Activated naive CD8-positive, alpha-beta T cell treated with anti-CD3 and anti-CD28 coated beads, Interleukin-2, amount 50 U/mL, for 16 hours (primary cell): ENCODE measurements around the gene CEP170B.

ENCODE experiments used
- DNase-seq: peaks from one replicate; pipeline ENCODE4 v3.0.0-alpha.2; 2020; ENCODE audit warnings: low read depth, low spot score

CEP170B gene

GRCh38 chr14:104867371-104868059 is 2.4 kb downstream of the CEP170B start:
- DNase-seq = no peak

GRCh38 chr14:104868060-104868740 is 3.1 kb downstream of the CEP170B start:
- DNase-seq = no peak

GRCh38 chr14:104868811-104869572 is 3.9 kb downstream of the CEP170B start:
- DNase-seq = no peak

GRCh38 chr14:104869669-104870367 is 4.8 kb downstream of the CEP170B start:
- no peak for DNase-seq

- peak; percentile 21 for DNase-seq
Observed at GRCh38 chr14:104870368-104871144, 5.5 kb downstream of the CEP170B start.

- no peak for DNase-seq
Observed at GRCh38 chr14:104871145-104871655, 6.1 kb downstream of the CEP170B start.

GRCh38 chr14:104871656-104872468 is 6.8 kb downstream of the CEP170B start:
- no peak for DNase-seq

- no peak for DNase-seq
Observed at GRCh38 chr14:104872469-104873341, 7.6 kb downstream of the CEP170B start.

GRCh38 chr14:104873380-104874055 is 8.4 kb downstream of the CEP170B start:
- no peak for DNase-seq

- no peak for DNase-seq
Observed at GRCh38 chr14:104874110-104874531, 9.1 kb downstream of the CEP170B start.

GRCh38 chr14:104874571-104875411 is 9.7 kb downstream of the CEP170B start:
- no peak for DNase-seq

- DNase-seq = no peak
Observed at GRCh38 chr14:104875412-104875751, 10.3 kb downstream of the CEP170B start.

GRCh38 chr14:104875811-104876210 is 10.7 kb downstream of the CEP170B start:
- DNase-seq = no peak

- DNase-seq = no peak
Observed at GRCh38 chr14:104876251-104876699, 11.2 kb downstream of the CEP170B start.

- DNase-seq = no peak
Observed at GRCh38 chr14:104877066-104877805, 12.2 kb downstream of the CEP170B start.

- DNase-seq = no peak
Observed at GRCh38 chr14:104877806-104878550, 12.9 kb downstream of the CEP170B start.
